ENCODE data around the gene PPP1R1B.

The PPP1R1B gene

DNA sequence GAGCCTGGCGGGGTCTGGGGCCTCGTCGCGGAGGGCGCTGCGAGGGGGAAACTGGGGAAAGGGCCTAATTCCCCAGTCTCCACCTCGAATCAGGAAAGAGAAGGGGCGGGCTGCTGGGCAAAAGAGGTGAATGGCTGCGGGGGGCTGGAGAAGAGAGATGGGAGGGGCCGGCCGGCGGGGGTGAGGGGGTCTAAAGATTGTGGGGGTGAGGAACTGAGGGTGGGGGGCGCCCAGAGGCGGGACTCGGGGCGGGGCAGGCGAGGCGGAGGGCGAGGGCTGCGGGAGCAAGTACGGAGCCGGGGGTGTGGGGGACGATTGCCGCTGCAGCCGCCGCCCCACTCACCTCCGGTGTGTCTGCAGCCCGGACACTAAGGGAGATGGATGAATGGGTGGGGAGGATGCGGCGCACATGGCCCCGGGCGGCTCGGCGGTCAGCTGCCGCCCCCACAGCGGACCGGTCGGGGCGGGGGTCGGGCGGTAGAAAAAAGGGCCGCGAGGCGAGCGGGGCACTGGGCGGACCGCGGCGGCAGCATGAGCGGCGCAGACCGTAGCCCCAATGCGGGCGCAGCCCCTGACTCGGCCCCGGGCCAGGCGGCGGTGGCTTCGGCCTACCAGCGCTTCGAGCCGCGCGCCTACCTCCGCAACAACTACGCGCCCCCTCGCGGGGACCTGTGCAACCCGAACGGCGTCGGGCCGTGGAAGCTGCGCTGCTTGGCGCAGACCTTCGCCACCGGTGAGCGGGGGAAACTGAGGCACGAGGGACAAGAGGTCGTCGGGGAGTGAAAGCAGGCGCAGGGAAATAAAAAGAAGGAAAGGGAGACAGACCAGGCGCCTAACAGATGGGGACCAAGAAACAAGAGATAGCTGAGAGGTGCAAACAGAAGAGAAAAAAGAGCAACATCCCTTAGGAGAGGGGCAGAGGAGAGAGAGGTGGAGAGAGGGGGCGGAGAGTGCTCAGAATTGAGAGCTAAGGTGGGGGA is 41.5 kb downstream of the PPP1R1B start, which contains the start of gene PNMT:
PNMT (plus strand) TSS at position 509 of the 980 bp plus-strand sequence; CDS start at position 532, 23 bp downstream.
- ChIA-PET POLR2A (no interaction called here), CTCF (interaction anchor here (0.6 to 21.1 kb wide), 12 partner anchors 8 to 120 kb away, joined by 3 to 180 read pairs (median 4); partner anchors contain the start of genes MIEN1 and PGAP3)
- TF ChIP-seq, protein P1, sequence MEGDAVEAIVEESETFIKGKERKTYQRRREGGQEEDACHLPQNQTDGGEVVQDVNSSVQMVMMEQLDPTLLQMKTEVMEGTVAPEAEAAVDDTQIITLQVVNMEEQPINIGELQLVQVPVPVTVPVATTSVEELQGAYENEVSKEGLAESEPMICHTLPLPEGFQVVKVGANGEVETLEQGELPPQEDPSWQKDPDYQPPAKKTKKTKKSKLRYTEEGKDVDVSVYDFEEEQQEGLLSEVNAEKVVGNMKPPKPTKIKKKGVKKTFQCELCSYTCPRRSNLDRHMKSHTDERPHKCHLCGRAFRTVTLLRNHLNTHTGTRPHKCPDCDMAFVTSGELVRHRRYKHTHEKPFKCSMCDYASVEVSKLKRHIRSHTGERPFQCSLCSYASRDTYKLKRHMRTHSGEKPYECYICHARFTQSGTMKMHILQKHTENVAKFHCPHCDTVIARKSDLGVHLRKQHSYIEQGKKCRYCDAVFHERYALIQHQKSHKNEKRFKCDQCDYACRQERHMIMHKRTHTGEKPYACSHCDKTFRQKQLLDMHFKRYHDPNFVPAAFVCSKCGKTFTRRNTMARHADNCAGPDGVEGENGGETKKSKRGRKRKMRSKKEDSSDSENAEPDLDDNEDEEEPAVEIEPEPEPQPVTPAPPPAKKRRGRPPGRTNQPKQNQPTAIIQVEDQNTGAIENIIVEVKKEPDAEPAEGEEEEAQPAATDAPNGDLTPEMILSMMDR (IDR thresholded peaks at IDR 0.05; ENCODE audit: control extremely low read depth, extremely low read depth, low read depth, missing control alignments): peak; percentile 89
- DNase-seq (ENCODE audit: extremely low spot score): peak; percentile 80

DNA sequence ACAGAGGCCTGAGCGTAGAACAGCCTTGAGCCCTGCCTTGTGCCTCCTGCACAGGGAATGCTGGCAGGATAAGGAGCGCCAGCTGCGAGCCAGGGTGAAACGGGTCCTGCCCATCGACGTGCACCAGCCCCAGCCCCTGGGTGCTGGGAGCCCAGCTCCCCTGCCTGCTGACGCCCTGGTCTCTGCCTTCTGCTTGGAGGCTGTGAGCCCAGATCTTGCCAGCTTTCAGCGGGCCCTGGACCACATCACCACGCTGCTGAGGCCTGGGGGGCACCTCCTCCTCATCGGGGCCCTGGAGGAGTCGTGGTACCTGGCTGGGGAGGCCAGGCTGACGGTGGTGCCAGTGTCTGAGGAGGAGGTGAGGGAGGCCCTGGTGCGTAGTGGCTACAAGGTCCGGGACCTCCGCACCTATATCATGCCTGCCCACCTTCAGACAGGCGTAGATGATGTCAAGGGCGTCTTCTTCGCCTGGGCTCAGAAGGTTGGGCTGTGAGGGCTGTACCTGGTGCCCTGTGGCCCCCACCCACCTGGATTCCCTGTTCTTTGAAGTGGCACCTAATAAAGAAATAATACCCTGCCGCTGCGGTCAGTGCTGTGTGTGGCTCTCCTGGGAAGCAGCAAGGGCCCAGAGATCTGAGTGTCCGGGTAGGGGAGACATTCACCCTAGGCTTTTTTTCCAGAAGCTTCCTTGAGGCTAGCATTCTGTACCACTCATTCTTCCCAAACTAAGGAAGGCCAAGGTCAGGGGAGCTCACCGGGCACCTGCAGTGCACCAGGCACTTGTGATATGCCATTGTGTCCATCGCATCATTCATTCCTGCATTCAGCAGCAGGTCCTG is 43.4 kb downstream of the PPP1R1B start:
- POLR2A ChIA-PET: interaction anchor here (1.2 kb wide), 1 partner anchor 10 kb away, joined by 3 read pairs; no protein-coding TSS in a partner anchor
- CTCF ChIA-PET: interaction anchor here (0.7 to 21.1 kb wide), 15 partner anchors 9 to 123 kb away, joined by 3 to 180 read pairs (median 5); partner anchors contain the start of genes MIEN1 and PGAP3
- DNase-seq (ENCODE audit: extremely low spot score): no peak
- TF ChIP-seq, protein P1 (IDR thresholded peaks at IDR 0.05; ENCODE audit: control extremely low read depth, extremely low read depth, low read depth, missing control alignments): no peak

GRCh38 chr17:39670746-39671145 is 44.0 kb downstream of the PPP1R1B start:
- no peak for DNase-seq (ENCODE audit: extremely low spot score)
- POLR2A ChIA-PET: interaction anchor here (1.2 kb wide), 1 partner anchor 9 kb away, joined by 3 read pairs; no protein-coding TSS in a partner anchor
- TF ChIP-seq, protein P1 (IDR thresholded peaks at IDR 0.05; ENCODE audit: control extremely low read depth, extremely low read depth, low read depth, missing control alignments): no peak
- CTCF ChIA-PET: interaction anchor here (0.6 to 21.1 kb wide), 13 partner anchors 8 to 123 kb away, joined by 3 to 180 read pairs (median 5); partner anchors contain the start of genes MIEN1 and PGAP3

DNA sequence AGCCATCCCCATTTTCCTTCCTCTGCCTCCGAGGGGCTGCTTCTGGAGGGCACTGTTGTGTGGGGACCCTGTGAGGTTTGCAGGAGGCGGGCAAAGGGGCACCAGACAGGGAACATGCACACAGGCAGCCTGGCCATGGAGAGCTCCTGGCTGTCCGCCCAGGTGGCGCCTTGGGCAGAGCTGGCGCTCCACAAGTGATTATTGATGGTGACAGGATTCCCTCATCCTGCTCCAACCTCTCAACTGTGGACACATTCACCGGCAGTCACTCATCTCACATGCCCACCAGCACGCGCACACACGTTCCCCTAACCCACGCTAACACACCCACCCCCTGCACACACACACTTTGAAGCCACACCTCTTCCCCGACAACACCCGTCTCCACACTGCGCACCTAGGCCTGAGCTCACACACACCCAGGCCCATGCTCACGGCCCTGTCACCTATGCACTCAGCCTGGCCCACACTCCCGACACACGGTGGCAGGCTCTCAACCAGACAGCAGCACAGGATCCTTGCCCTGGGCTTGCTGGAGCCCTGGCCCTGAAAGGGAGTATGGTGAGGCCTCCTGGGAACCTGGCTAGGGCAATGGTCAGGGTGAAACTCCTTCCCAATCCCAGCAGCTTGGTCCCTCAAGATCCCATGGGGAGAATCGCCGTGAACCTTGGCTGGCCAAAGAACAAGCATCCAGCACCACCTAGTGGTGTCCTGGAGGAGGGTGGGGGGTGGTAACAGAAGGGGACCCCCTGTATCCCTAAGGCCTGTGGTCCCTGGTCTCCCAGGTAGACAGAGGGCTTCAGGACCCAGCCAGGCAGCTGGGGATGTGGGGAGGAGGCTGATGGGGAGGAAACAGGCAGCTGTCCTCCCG is 45.1 kb downstream of the PPP1R1B start:
- TF ChIP-seq, protein P1 (IDR thresholded peaks at IDR 0.05; ENCODE audit: control extremely low read depth, extremely low read depth, low read depth, missing control alignments): peak; percentile 64
- ChIA-PET POLR2A (no interaction called here), CTCF (interaction anchor here (0.8 to 21.1 kb wide), 11 partner anchors 10 to 81 kb away, joined by 3 to 180 read pairs (median 4); partner anchors contain the start of gene MIEN1)
- peak; percentile 49 for DNase-seq (ENCODE audit: extremely low spot score)

DNA sequence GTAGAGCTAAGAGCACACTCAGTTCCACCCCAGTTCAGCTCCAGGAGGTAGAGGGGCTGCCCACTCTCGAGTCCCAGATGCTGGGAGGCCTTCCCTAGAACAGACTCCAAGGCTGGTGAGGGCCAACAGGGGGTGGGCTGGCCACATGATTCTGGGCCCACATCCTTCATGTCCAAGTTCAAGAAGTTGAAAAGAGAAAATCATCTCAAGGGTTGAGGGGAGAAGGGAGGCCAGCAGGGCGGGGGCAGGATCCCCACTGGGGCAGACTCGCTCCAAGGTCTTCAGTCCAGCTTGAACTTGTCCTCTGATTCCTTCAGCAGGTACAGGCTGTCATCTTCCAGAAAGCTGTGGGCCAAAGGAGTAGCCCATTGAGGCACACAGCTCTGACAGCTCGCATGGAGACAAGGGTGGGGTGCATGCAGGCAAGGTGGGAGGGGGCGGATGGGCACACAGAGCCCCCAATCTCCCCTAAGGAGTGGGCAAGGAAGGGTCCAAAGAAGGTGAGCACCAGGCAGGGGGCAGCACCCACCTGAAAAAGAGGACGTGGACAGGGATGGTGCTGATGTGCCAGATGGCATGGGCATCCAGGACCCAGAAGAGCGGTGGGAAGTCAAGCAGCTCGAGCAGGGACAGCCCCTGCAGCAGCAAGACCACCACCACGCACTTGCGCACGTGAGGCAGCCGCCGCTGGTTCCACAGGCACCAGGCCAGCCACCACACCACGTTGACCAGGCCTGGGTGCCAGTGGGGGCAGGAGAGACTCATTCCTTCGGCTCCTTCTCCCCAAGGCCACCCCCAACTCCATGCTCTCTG is 46.0 kb downstream of the PPP1R1B start:
- TF ChIP-seq, protein P1 (IDR thresholded peaks at IDR 0.05; ENCODE audit: control extremely low read depth, extremely low read depth, low read depth, missing control alignments): no peak
- ChIA-PET CTCF (interaction anchor here (0.8 to 21.1 kb wide), 9 partner anchors 10 to 52 kb away, joined by 3 to 180 read pairs (median 4); no protein-coding TSS in a partner anchor), POLR2A (no interaction called here)
- no peak for DNase-seq (ENCODE audit: extremely low spot score)

Data from GM10248 (cell line).